Activated CD8-positive, alpha-beta memory T cell treated with anti-CD3 and anti-CD28 coated beads, Interleukin-2, amount 50 U/mL, for 1 hour (primary cell): ENCODE results near the gene FAM149A.

Experiments used
- DNase-seq: peaks from one replicate; pipeline ENCODE4 v3.0.0-alpha.2; 2020; ENCODE audit errors: extremely low read depth

Gene FAM149A

DNA sequence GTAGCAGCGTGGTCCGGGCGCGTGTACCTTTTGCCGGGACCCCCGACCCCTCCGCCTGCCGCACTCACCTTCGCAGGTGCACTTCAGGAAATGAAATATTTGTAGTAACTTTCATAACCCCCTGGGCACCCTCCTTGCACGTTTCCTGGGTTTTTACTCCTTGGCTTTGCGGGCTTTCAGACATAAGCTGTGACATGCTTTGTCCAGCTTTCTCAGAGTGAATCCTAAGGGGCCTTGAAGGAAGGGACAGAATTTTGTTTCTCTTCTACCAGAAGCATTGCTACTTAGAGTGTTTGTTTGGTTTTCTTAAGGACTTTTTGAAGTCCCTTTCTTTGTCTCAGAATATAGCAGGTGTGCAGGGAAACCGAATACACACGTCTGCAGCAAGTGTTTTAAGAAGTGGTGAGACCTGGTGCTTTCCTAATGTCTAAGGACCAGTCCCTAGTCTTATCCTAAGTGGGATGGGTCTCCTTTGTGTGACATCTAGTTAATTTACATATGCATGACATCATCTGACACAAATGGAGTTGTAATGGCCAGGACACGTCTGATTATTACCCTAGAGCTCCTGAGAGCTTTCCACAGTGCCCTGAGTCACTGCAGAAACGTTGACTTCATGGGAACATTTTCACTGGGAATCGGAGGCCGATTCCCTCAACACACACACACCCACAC is 1.3 kb downstream of the FAM149A start:
- DNase-seq: no peak

DNA sequence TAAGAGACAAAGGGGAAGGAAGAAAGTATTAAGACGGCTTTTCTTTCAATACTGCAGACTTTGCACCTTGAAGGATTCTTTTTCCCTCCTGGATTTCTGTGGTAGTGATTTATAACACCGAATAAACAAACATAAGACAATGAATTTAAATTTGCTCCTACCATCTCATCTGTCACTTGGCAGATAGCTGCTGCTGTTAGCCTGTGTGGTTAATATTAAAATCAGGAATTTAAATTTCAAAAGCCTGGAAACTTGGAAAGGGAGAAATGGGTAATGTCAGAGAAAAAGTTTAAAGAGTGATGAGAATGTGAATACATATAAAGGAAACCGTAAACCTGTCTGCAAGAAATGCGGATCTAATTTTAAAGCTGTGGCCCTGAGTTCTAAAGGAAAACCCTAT is 3.4 kb downstream of the FAM149A start:
- no peak for DNase-seq

DNA sequence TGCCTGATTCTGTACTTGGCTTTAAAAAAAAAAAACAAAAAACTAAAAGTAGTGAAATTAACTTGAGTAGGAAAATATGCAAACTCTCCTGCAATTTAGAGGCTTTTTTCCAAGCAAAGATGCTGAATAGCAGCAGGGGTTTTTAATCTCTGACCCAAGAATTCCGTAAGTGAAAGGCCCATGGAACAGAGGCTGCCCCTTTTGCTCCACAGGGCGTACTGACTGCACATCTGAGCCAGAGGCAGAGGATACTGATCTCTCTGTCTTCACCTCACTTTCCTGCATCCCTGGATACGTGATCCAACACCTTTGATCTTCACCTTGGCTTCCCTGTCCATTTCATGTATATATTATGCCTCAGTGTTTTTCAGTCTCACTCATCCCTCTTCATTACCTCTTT is 3.9 kb downstream of the FAM149A start:
- DNase-seq: no peak

DNA sequence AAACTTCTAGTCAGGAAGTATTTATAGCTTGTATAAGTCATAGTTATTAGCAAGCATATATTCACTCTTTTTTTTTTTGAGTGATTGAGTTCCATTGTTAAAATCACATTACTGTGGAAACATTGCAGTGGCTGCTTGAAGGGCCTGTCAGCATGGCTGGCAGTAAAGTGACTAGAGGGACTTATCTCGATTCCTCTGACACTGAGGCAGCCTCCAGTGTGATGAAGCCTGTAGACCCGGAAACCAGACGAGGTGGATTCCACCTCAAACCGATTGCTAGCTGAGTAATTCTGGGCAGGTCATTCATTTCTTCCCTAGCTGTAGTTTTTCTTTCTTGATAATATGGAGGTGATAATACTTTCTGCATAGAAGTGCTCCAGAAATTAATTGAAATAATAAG is 4.7 kb downstream of the FAM149A start:
- DNase-seq: no peak

DNA sequence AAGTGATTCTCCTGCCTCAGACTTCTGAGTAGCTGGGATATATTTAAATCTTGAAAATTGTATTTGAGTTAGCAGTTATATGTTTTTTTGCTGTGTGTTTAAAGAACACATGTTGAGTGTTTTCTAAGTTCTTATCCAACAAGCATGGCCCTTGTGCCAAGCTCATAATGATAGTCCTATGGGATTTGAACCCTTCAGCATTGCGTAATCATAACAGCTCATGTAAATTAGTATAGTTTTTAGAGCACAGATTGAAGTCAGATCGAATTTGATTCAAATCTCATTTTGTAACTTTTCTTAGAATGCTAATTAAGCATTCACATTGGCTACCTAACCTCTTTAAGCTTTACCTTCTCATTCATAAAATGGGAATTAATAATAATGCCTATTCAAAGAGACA is 12.2 kb downstream of the FAM149A start:
- DNase-seq: no peak

DNA sequence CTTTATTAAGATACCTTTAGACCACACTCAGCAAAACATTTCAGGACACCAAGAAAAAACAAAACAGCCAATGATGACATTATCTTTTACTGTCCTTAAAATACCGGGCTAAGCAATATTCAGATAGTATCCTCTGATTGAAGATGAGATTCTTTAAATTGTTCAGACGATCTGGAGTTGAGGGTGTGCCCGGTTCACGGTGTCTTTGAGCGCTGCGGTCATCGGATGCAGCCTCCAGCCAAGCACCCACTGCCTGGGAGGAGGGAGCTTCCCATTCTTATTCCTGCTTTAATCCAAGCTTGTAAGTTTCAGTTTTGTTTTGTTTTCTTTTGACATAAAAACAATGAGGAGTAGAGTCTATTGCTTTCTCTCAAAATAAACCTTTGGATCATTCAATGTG is 14.1 kb downstream of the FAM149A start:
- DNase-seq: no peak

DNA sequence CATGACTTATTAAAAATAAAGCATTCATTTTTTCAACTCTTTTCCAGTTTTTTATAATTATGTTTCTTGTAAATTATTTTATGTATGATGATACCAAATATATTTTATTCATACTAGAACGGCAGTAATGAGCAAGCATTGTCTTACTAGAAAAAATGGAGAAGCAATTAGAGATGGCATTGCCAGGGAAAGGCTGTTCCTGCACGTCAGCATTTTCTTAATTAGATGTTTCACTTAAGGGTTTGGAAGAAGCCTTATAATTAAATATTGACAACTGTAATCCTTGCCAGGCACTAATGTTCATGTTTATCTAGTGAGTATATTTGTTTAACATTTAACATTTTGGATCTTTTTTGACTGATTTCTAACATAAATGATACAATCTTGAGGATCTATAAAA is 16.6 kb downstream of the FAM149A start:
- DNase-seq: no peak

DNA sequence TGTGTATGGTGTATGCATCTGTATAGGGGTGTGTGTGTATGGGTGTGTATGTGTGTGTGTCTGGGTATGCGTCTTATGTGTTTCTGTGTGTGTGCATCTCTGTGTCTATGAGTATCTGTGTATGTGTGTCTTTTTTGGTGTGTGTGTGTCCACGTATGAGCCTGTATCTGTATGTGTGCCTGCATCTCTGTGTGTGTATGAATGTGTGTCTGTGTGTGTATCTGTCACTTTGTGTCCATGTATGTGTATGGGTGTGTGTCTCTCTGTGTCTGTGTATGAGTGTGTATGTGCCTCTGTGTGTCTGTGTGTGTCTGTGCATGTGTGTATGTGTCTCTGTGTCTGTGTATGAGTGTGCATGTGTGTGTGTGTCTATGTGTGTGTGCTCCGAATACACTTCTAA is 24.3 kb downstream of the FAM149A start:
- no peak for DNase-seq

DNA sequence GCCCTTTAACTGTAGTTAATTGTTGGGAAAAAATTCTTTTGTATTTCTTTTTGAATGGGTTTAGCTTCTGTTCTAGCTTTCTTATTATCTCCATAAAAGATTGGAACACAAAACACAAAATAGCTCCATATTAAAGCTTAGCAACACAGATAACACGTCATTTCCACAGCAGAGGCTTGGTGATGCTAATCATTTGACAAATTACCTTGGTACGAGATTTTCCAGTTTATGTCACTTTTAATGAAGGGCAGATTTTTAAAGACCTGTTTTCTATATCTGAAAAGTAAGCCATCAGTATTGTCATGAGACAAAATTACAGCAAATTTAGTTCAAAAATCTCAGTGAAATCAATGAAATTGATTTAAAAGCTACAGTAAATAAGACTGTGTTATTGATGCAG is 27.4 kb downstream of the FAM149A start:
- no peak for DNase-seq

DNA sequence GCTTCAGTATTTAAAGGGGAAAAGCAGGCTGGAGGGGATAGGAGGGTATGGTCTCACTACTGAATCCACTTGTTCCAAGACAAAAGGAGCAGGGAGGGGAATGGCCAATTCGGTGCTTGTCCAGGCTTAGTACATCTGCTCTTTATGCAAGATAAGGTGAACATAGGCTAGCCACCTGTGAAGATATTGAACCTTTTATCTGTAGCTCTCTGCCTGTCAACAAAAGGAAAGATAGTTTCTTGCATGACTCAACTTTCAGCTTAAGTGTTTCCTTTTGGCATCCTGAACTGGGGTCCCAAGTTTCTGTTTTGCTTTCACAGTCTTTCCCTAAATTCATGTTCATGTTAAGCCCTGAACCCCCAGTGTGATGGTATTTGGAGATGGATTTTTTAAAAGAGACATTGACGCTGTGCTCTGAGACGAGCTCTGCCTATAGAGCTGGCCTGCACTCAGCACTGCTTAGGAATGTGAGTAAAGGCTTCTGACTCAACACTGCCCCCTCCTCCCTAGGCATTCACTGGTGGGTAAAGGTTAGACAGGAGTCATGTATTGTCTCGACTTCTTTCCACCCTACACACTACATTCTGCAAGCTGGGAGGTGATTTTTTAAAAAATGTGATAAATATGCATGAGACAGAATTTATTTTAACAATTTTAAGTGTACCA is 28.2 kb downstream of the FAM149A start:
- no peak for DNase-seq

DNA sequence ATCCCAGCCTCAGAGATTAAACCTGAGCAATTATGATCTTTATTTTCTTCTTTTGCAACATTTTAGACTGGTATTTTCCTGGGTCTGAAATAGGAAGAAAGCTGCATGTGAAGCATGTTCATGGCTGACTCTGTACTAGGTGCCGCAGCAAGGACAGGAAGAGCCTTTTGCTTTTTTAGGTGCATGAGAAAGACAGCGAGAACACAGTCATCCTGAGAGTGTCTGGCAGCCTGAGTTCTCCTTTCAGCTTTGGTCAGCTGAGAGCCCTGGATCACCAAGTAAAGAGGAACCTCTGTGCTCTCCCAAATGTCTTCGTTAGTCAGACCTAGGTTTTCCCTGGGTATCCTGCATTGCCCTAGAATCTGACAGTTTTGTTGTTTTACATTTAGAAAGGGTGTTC is 29.8 kb downstream of the FAM149A start:
- no peak for DNase-seq

DNA sequence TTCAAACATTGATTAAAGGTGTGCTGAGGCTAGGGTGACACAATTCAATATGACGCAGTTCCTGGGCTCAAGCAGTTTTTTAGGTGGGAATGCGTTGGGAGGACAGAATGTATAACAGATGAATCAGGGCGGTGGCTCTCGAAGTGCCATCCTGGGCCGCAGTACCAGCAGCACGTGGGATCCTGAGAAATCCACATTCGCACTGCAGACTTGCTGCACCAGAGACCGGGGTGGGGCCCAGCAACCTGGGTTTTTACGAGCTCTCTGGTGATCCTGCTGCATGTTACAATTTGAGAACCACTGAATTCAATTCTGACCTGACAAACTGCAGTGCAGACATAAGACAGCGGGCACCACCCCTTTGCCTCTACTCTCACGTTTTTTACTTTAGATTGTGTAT is 30.4 kb downstream of the FAM149A start:
- DNase-seq: no peak

DNA sequence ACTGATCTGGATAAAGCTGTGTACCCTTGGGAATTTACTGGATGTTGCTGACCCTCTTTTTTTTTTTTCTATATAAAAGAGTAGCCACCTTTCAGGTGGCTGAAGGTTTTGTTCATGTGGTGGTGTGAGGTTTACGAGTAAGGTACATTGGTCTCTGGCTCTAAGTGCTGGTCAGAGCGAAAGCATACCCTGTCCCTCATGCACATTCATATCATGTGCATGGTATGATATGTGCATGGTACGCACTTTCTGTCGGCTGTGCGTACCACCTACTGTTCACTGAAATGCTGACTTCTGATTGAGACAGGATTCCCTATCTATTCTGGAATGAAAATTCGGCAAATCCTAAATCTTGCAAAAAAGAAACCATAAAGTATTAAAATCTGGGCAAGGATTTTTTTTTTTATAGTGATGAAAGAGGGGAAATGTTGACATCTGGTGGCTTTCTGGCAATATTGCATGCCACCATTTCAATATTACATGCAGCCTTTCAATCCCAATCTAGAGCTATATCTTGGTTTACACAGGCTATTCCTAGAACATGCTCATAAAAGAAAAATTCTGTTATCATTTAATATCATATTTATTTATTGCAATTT is 32.8 kb downstream of the FAM149A start:
- no peak for DNase-seq

DNA sequence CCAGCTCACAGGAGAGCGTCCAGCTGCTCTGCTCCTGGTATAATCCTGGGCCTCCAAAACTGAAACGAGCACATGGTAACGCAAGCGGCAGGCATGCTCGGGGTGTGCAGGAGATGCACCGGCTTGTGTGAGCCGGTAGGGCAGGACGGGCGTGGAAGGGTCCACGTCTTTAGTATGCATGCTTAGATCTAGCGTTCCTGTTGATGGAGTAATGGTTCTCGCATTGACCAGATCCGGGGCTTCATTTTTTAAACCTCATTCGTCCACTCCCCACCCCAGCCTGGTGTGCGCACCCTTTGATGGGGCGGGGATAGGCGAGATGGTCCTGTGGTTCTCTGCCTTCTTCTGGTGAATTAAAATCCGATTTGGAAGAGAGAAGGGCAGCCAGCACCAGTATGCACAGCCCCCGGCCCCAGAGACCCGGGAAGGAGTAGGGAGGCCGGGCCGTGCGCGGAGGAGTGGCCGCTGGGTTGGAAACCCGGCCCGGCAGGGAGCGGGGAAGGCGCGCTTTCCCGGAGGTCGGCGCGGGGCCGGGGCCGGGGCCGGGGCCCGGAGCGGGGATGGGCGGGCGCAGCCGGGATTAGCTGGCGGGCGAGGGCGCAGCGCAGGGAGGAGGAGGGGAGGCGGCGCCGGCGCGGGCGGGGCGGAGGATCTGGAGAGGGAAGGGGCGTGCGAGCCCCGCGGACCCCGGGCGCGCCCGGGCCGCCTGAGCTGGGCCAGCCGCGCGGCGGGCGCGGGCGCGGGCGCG is 39.9 kb downstream of the FAM149A start:
- no peak for DNase-seq

DNA sequence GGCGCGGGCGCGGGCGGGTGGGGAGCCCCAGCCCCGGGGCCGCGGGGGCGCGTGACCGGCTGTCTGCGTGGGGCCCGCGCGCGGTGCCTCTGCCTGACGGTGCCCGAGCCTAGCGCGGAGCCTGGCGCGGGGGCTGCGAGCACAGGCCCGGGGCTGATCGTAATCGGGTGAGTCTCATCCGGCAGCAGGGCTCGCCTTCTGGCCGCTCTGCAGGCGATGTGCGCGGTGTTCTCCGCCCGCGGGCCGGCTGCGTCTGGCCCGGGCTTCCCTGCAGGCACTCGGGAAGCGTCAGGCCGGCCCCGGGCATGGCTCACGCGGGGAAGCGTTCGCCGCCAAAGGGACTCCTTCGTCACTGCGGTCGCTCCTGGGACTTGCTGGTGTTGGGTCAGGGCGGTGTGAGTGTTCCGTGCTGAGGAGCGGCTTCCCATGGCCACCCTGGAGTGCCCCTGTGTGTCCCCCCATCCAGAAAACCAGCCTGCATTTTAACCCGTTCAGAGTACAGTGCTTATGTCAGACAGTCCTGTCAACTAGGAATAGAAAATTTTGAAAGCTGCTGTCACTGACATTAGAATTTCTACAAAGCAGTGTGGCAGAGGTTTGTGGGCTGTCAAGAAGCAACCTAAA is 40.6 kb downstream of the FAM149A start:
- no peak for DNase-seq

DNA sequence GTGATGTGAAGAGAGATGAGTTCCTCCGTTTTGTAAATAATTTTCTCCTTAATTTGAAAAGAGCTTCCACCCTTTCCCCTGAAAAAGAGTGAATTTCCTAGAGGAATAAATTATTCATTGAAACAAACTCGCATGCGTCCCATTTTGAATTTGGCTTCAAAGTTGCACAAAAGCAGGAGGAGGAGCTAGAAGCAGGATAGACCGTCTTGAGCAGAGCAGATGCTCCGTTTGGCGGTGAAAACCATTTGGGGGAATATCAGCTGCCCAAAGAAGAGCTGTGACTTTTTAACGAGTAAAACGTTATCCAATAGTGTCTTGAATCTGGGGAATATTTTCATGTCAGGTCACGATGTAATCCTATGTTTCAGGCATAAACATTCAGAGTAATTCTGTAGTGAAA is 42.0 kb downstream of the FAM149A start:
- DNase-seq: no peak

DNA sequence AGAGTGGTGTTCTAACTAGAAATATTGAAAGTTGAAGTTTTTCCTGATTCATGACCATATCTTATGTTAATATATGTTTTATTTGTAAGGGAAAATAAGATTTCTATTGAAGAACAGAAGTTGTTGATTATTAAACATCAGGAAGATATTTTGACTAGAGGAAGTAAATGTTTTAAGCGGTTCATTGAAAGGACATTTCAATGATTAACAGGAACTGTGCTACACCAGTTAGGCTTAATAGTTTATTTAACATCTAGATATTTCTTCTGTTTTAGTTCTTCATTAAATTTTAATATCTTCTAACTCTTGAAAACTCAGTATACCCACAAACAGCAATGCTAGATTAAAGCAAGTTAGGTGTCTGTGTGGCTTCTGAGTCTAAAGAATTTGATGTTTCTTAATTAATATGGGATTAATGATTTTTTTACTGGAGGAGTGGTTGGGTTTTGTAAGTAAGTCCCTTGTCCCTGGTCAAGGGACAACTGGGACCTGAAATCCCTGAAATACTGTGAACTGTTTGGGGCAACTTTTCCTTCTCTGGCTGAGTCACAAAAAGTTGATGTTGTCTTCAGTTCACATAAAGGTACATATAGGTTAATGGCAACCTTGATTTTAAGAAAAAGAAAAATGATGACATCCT is 44.0 kb downstream of the FAM149A start:
- DNase-seq: no peak

DNA sequence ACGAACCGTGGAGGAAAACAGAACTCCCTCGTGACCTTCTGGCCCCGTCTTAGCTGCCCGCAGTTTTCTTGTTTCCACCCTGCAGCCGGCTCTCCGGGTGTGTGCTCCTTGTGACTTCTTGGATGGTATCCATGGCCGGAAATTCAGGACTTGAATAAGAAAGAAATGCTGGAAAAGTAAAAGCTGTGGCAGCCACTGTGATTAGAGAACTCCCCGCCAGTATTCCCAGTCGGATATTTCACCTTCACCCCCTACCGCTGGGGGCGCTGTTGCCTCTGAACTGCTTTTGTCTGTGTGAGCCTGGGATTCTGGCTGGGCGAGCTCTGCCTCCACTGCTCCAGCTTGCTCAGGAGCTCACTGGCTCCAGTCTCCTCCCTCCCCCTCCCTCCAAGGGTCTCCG is 45.4 kb downstream of the FAM149A start:
- no peak for DNase-seq

DNA sequence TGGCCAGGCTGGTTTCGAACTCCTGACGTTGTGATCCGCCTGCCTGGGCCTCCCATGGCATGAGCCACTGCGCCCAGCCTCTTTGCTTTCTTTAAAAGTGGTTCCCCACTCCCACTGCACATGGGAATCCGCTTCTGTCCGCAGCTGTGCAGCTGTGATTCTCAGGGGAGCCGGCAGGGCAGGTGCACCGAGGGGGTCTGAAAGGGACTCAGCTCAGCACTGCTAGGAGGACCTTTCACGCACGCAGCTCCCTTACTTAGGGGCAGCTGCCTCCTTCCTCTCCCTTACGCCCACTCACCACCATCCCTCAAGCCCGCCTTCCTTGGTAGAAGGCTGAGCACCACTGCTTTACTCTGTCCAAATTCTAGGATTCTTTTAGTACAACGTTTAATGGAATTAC is 46.4 kb downstream of the FAM149A start:
- DNase-seq: no peak

DNA sequence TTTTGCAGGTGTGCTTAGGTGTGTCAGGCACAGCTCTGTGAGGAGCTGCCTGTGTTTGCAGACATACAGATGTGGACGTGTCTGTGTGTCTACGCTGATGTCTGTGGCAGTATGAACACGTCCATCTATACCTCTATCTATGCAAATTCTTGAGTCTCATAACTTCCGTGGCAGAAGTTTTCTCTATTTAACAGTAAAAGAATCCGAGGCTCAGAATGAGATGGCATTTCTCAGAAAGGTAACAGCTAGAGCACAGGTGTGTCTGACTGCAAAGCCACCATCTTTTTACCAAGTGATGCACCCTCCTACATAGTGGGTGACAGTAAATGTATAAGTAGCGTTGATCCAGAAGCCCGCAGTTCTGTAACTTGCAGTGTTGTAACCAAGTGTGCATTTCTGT is 47.0 kb downstream of the FAM149A start:
- no peak for DNase-seq

DNA sequence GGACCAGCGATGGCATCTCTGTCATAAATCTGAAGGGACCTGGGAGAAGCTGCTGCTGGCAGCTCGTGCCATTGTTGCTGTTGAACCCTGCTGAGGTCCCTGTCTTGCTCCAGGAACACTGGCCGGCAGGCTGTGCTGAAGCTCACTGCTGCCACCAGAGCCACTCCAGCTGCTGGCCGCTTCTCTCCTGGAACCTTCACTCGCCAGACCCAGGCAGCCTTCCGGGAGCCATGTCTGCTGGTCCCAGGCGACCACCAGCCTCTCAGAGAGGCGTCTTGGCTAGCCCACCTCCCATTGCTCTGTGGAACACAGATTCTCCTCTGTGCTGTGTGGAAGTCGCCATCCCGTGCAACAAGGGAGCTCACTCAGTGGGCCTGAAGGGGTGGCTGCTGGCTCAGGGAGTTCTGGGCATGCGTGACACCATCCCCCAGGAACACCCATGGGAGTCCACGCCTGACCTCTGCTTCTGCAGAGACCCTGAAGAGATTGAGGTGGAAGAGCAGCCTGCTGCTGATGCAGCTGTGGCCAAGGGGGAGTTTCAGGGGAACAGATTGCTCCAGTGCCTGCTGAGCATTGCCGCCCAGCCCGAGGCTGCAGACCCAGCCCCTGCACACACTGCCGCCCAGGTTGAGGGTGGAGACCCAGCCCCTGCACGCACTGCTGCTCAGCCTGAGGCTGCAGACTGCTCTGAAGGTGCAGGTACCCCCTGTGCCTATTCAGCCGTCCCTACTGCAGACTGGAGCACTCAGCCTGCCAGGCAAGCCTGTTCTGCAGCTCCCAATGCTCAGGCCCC is 53.7 kb downstream of the FAM149A start:
- DNase-seq: no peak
